Panc1 (cell line): ENCODE data around the gene ACTR1B.

Source experiments
- POLR2AphosphoS5 ChIP-seq: IDR thresholded peaks from 2 replicates; pipeline ENCODE4 v1.6.1; 2012; ENCODE audit warnings: mild to moderate bottlenecking, low read depth, low read length, moderate library complexity
- REST ChIP-seq, 2 experiments: IDR thresholded peaks; 2 replicates each; pipeline ENCODE4 v1.6.1; 2011 to 2012; ENCODE audit warnings: low read depth in 2 of 2, control low read depth in 1 of 2, low read length in 1 of 2, mild to moderate bottlenecking in 1 of 2, moderate library complexity in 1 of 2; ENCODE audit not compliant: insufficient read depth in 1 of 2
- TF ChIP-seq, protein P1 (sequence below): fragments of 450-650 bp; IDR thresholded peaks from 2 replicates; pipeline ENCODE4 v1.5.1; 2017; ENCODE audit warnings: mild to moderate bottlenecking

DNA sequence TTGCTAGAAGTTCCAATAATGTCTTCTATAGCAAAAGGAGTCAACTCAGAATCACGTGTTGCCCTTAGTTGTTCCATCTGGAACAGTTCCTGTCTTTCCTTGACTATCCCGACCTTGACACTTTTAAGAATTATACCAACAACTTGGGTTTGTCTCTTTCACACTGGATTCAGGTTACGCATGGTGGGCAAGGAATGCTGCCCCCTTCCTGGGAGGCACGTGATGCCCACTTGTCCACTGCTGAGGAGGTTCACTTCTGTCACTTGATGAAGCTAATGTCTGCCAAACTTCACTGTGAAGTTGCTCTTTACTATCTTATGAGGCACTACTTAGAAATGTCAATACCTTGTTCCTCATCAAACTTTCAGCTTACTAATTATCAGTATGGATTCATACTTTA, 12.7 kb downstream of the ACTR1B start:
- TF ChIP-seq, protein P1, sequence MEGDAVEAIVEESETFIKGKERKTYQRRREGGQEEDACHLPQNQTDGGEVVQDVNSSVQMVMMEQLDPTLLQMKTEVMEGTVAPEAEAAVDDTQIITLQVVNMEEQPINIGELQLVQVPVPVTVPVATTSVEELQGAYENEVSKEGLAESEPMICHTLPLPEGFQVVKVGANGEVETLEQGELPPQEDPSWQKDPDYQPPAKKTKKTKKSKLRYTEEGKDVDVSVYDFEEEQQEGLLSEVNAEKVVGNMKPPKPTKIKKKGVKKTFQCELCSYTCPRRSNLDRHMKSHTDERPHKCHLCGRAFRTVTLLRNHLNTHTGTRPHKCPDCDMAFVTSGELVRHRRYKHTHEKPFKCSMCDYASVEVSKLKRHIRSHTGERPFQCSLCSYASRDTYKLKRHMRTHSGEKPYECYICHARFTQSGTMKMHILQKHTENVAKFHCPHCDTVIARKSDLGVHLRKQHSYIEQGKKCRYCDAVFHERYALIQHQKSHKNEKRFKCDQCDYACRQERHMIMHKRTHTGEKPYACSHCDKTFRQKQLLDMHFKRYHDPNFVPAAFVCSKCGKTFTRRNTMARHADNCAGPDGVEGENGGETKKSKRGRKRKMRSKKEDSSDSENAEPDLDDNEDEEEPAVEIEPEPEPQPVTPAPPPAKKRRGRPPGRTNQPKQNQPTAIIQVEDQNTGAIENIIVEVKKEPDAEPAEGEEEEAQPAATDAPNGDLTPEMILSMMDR: no peak
- TF ChIP-seq POLR2AphosphoS5: no peak
- no peak for TF ChIP-seq REST (IDR thresholded peaks at IDR 0.05; ENCODE audit: insufficient read depth in 1 of 2, low read depth in 2 of 2, low read length in 1 of 2)
